Mesendoderm (in vitro differentiated cells): ENCODE data around the gene LMX1A.

ENCODE experiments used
- DNase-seq: peaks from one replicate; pipeline ENCODE4 v3.0.0; 2013
- H2AK5ac ChIP-seq: 2 replicates; pipeline ENCODE4 v1.6.1; 2013; ENCODE audit warnings: low read length, inconsistent platforms
- H2BK120ac ChIP-seq: 2 replicates; pipeline ENCODE4 v1.6.1; 2013; ENCODE audit warnings: low read depth, mild to moderate bottlenecking, low read length, moderate library complexity, mixed read lengths
- H2BK15ac ChIP-seq: replicated peaks from 2 replicates; pipeline ENCODE4 v1.6.1; 2013; ENCODE audit warnings: low read depth, mild to moderate bottlenecking, moderate library complexity
- H2BK5ac ChIP-seq: 2 replicates; pipeline ENCODE4 v1.6.1; 2013; ENCODE audit warnings: low read length, inconsistent platforms
- H3K18ac ChIP-seq: 2 replicates; pipeline ENCODE4 v1.6.1; 2013; ENCODE audit warnings: mild to moderate bottlenecking, low read length, mixed read lengths
- H3K23ac ChIP-seq: one replicate; pipeline ENCODE4 v1.6.1; 2013; ENCODE audit warnings: low read length
- H3K27ac ChIP-seq: 2 replicates; pipeline ENCODE4 v1.5.1; 2013; ENCODE audit warnings: low read depth, mild to moderate bottlenecking, inconsistent platforms, low read length, moderate library complexity
- H3K27me3 ChIP-seq: 2 replicates; pipeline ENCODE4 v1.6.1; 2013; ENCODE audit warnings: low read length, control low read depth, mild to moderate bottlenecking, inconsistent platforms; ENCODE audit not compliant: insufficient read depth, poor library complexity
- H3K36me3 ChIP-seq: 2 replicates; pipeline ENCODE4 v1.6.1; 2013; ENCODE audit warnings: low read length, inconsistent platforms; ENCODE audit not compliant: control insufficient read depth, insufficient read depth
- H3K4ac ChIP-seq: one replicate; pipeline ENCODE4 v1.6.1; 2013; ENCODE audit warnings: low read depth, mild to moderate bottlenecking, low read length, moderate library complexity
- H3K4me1 ChIP-seq: 2 replicates; pipeline ENCODE4 v1.6.1; 2013; ENCODE audit warnings: low read depth, low read length, inconsistent platforms; ENCODE audit not compliant: control insufficient read depth
- H3K4me2 ChIP-seq: 2 replicates; pipeline ENCODE4 v1.6.1; 2013; ENCODE audit warnings: low read length
- H3K4me3 ChIP-seq: 2 replicates; pipeline ENCODE4 v1.5.1; 2013; ENCODE audit warnings: mild to moderate bottlenecking, low read length
- H3K56ac ChIP-seq: one replicate; pipeline ENCODE4 v1.6.1; 2013; ENCODE audit warnings: low read length
- H3K79me1 ChIP-seq: 2 replicates; pipeline ENCODE4 v1.6.1; 2013; ENCODE audit warnings: low read length, inconsistent platforms
- H3K79me2 ChIP-seq: 2 replicates; pipeline ENCODE4 v1.6.1; 2013; ENCODE audit warnings: mild to moderate bottlenecking, low read length; ENCODE audit not compliant: control insufficient read depth, insufficient read depth
- H3K9ac ChIP-seq: 2 replicates; pipeline ENCODE4 v1.6.1; 2013; ENCODE audit warnings: low read length, inconsistent platforms
- H4K5ac ChIP-seq: one replicate; pipeline ENCODE4 v1.6.1; 2013; ENCODE audit warnings: low read length
- H4K8ac ChIP-seq: one replicate; pipeline ENCODE4 v1.6.1; 2013; ENCODE audit warnings: low read depth, mild to moderate bottlenecking, control low read depth, low read length, moderate library complexity
- WGBS: extraction: QIAGEN DNeasy Blood & Tissue Kit; methylation state at CpG from one replicate; pipeline ENCODE4 v1.1.7; 2013; ENCODE audit warnings: low lambda C conversion rate, missing lambda C conversion rate; ENCODE audit not compliant: insufficient coverage; ENCODE audit errors: extremely low coverage; 5-methylcytosine and 5-hydroxymethylcytosine counted together

The LMX1A gene

DNA sequence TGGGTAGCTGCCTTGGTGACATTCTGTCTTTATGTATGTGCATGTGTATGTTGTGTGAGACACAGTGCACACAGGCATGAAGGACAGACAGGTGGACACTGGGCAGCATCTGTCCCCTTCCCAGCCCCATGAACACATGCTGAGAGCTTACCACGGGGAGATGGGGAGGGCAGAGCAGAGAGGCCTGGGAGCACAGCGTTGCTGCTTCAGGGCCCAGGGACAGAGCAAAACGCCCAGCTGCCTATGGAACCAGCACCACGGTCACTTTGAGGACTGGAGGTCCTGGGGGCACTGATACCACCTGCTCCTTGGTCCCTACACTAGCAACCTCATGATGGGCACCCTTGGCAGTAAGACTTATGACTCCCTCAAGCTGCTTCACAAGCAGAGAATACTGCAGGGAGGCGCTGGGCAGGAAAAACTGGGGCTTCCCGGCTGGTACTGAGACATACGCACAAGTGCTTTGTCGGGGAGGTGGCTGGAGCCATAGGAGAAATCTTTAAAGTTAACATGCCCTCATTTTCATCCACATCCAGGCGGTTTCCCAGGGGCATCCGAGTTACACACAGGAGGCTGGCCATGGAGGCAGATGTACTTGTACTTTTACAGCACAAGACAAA, 40.3 kb downstream of the LMX1A start:
- Histone ChIP-seq H3K4ac (no peak overlapping the region), H3K23ac (no peak overlapping the region), H4K5ac (no peak overlapping the region), H3K4me3 (no peak overlapping the region), H3K27me3 (no peaks in the 10 kb centered on the region), H2BK5ac (no peak overlapping the region), H2AK5ac (no peak overlapping the region), H3K4me2 (no peak overlapping the region), H3K36me3 (no peaks in the 10 kb centered on the region), H3K56ac (no peak overlapping the region), H3K4me1 (peaks cover 5% of the 10 kb centered on the region), H3K79me2 (no peaks in the 10 kb centered on the region), H3K18ac (no peak overlapping the region), H3K79me1 (no peaks in the 10 kb centered on the region), H3K9ac (no peak overlapping the region), H4K8ac (no peak overlapping the region), H2BK15ac (no peak overlapping the region), H3K27ac (no peak overlapping the region), H2BK120ac (no peak overlapping the region)
- no CpG with 5 or more reads among the region's 10 CpGs for WGBS
- no peak for DNase-seq

DNA sequence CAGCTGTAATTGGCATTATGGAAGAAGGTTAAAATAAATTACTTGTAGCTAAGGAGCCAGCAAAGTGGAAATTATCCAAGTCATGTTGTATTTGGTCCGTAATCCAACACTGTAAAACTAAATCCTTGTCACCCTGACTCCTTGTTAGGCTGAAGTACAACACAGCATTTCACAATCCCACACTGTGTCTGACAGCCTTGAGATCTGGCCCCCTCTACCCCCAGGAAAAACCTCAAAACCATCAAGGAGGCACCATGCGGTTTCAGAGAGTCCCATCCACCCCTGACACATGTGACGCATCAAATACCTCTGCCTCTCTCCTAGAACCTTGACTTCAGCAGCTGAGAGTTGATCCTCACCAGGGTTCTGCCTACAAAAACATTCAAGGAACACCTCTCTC, 41.0 kb downstream of the LMX1A start:
- no peak overlapping the region for H3K56ac ChIP-seq
- H3K27me3 ChIP-seq = no peaks in the 10 kb centered on the region
- no peak overlapping the region for H3K9ac ChIP-seq
- no peaks in the 10 kb centered on the region for H3K79me1 ChIP-seq
- no peak overlapping the region for H3K4me2 ChIP-seq
- no peak overlapping the region for H3K27ac ChIP-seq
- H4K8ac ChIP-seq = no peak overlapping the region
- no peak overlapping the region for H3K4ac ChIP-seq
- no peak overlapping the region for H3K4me3 ChIP-seq
- no peaks in the 10 kb centered on the region for H3K79me2 ChIP-seq
- DNase-seq = no peak
- H3K18ac ChIP-seq = no peak overlapping the region
- no peak overlapping the region for H2BK15ac ChIP-seq
- no peak overlapping the region for H2BK5ac ChIP-seq
- H2BK120ac ChIP-seq = no peak overlapping the region
- H3K36me3 ChIP-seq = no peaks in the 10 kb centered on the region
- H3K4me1 ChIP-seq = peaks cover 5% of the 10 kb centered on the region
- no CpG with 5 or more reads among the region's 3 CpGs for WGBS
- no peak overlapping the region for H4K5ac ChIP-seq
- H2AK5ac ChIP-seq = no peak overlapping the region
- H3K23ac ChIP-seq = no peak overlapping the region

GRCh38 chr1:165313903-165314302, 42.6 kb downstream of the LMX1A start:
- no peak overlapping the region for H4K8ac ChIP-seq
- H3K9ac ChIP-seq = no peak overlapping the region
- H3K79me1 ChIP-seq = no peaks in the 10 kb centered on the region
- H2BK120ac ChIP-seq = no peak overlapping the region
- H3K27ac ChIP-seq = no peak overlapping the region
- H3K4ac ChIP-seq = no peak overlapping the region
- no peak overlapping the region for H2BK15ac ChIP-seq
- no peaks in the 10 kb centered on the region for H3K36me3 ChIP-seq
- no peak overlapping the region for H3K23ac ChIP-seq
- WGBS = no CpG with 5 or more reads among the region's 4 CpGs
- H3K18ac ChIP-seq = no peak overlapping the region
- H4K5ac ChIP-seq = no peak overlapping the region
- no peaks in the 10 kb centered on the region for H3K27me3 ChIP-seq
- peaks cover 5% of the 10 kb centered on the region for H3K4me1 ChIP-seq
- no peak overlapping the region for H3K4me2 ChIP-seq
- no peaks in the 10 kb centered on the region for H3K79me2 ChIP-seq
- no peak overlapping the region for H2BK5ac ChIP-seq
- no peak overlapping the region for H3K4me3 ChIP-seq
- H2AK5ac ChIP-seq = no peak overlapping the region
- DNase-seq = peak; percentile 75
- no peak overlapping the region for H3K56ac ChIP-seq

- no peak overlapping the region for H3K18ac ChIP-seq
- H2AK5ac ChIP-seq = no peak overlapping the region
- no peak overlapping the region for H3K4ac ChIP-seq
- H3K27ac ChIP-seq = no peak overlapping the region
- no peaks in the 10 kb centered on the region for H3K79me1 ChIP-seq
- no peak overlapping the region for H2BK120ac ChIP-seq
- no peak overlapping the region for H3K56ac ChIP-seq
- H3K27me3 ChIP-seq = no peaks in the 10 kb centered on the region
- no peak overlapping the region for H3K9ac ChIP-seq
- H3K4me1 ChIP-seq = peaks cover 5% of the 10 kb centered on the region
- no peak overlapping the region for H4K5ac ChIP-seq
- WGBS = no CpG with 5 or more reads among the region's 2 CpGs
- no peak for DNase-seq
- no peaks in the 10 kb centered on the region for H3K79me2 ChIP-seq
- H2BK5ac ChIP-seq = no peak overlapping the region
- no peak overlapping the region for H4K8ac ChIP-seq
- no peak overlapping the region for H3K4me2 ChIP-seq
- H3K23ac ChIP-seq = no peak overlapping the region
- H3K4me3 ChIP-seq = no peak overlapping the region
- H3K36me3 ChIP-seq = no peaks in the 10 kb centered on the region
- H2BK15ac ChIP-seq = no peak overlapping the region
These were observed 43.9 kb downstream of the LMX1A start for GRCh38 chr1:165312591-165312990.

GRCh38 chr1:165306543-165307434, 49.7 kb downstream of the LMX1A start:
- DNase-seq = peak; percentile 38
- Histone ChIP-seq H3K36me3 (no peaks in the 10 kb centered on the region), H3K79me1 (no peaks in the 10 kb centered on the region), H3K23ac (no peak overlapping the region), H3K27me3 (no peaks in the 10 kb centered on the region), H3K4me3 (no peak overlapping the region), H4K8ac (no peak overlapping the region), H3K4ac (no peak overlapping the region), H2BK120ac (no peak overlapping the region), H3K79me2 (no peaks in the 10 kb centered on the region), H3K9ac (no peak overlapping the region), H3K4me1 (no peaks in the 10 kb centered on the region), H2AK5ac (no peak overlapping the region), H2BK15ac (no peak overlapping the region), H3K18ac (no peak overlapping the region), H3K56ac (no peak overlapping the region), H2BK5ac (no peak overlapping the region), H3K27ac (no peak overlapping the region), H3K4me2 (no peak overlapping the region), H4K5ac (no peak overlapping the region)
- WGBS = no CpG with 5 or more reads among the region's 6 CpGs
